Progenitor cell of endocrine pancreas (in vitro differentiated cells): ENCODE measurements around the gene PABPC3. TPM values are rescaled to one million over a fixed set of nuclear protein-coding genes. Genes with fewer than 3 reads are reported as not detected.
A peak's percentile ranks its signal among the peaks of the same experiment; 100 is the strongest.

Source experiments
- DNase-seq: peaks from one replicate; pipeline ENCODE4 v3.0.0; 2021; ENCODE audit warnings: low spot score; ENCODE audit not compliant: unreplicated experiment
- H3K27ac Mint-ChIP-seq: 2 replicates; pipeline ENCODE4 v1.8.0; 2021; ENCODE audit warnings: mild to moderate bottlenecking, moderate library complexity, mixed read lengths
- H3K27me3 Mint-ChIP-seq: 2 replicates; pipeline ENCODE4 v1.8.0; 2021; ENCODE audit warnings: mixed read lengths
- H3K36me3 Mint-ChIP-seq: 2 replicates; pipeline ENCODE4 v1.8.0; 2022; ENCODE audit warnings: mixed read lengths; ENCODE audit not compliant: insufficient read depth
- H3K4me1 Mint-ChIP-seq: 2 replicates; pipeline ENCODE4 v1.8.0; 2021; ENCODE audit warnings: low read depth, mixed read lengths
- H3K4me3 Mint-ChIP-seq: 2 replicates; pipeline ENCODE4 v1.8.0; 2021; ENCODE audit warnings: low read depth, mild to moderate bottlenecking, moderate library complexity, mixed read lengths
- H3K9me3 Mint-ChIP-seq: 2 replicates; pipeline ENCODE4 v1.8.0; 2021; ENCODE audit warnings: low read depth, mixed read lengths
- total RNA-seq: library from RNA; stranded (reverse); gene quantifications from 2 replicates; pipeline ENCODE4 v1.2.1, GENCODE V29; 2021
- TF ChIP-seq, protein P1 (sequence below): fragments of 200-600 bp; sonication (generic); IDR thresholded peaks from one replicate; pipeline ENCODE4 v1.5.0; 2021; ENCODE audit warnings: antibody characterized with exemption, mild to moderate bottlenecking; ENCODE audit not compliant: unreplicated experiment

PABPC3 gene
- total RNA-seq, 1 donor from 2014 or later: 0.26 TPM

DNA sequence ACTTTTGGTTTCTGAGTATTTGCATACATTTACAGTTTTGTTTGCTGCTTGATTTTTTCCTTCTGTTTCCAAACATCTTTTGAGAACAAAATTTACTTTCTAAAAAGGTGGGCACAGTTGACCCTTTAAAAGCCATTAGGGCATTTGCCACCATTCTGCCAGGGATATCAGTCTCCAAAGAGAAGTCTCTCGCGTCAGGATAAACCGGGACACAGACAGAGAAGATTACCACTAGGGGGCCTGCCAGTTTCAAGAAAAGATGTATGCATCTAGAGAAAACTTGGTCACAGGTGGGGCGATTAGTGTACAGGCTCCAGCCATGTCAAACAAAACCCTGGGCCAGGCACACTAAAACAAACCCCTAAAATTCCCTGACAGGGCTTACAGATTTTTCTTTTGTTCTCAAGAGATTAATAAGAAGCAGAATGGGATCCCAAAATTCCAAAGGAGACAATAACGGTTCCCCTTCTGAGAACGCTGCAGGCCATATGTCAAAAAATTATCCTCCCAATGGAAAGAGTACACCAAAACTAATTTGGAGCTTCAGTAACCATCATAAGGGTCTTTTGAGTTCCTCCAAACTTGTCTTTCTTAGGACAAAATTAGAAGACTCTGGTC is 10.7 kb upstream of the PABPC3 start:
- Mint-ChIP-seq H3K27ac (no peak overlapping the region), H3K36me3 (no peaks in the 10 kb centered on the region), H3K9me3 (no peaks in the 10 kb centered on the region), H3K27me3 (peaks cover 9% of the 10 kb centered on the region), H3K4me1 (peaks cover 5% of the 10 kb centered on the region), H3K4me3 (no peak overlapping the region)
- no peak for DNase-seq
- TF ChIP-seq, protein P1, sequence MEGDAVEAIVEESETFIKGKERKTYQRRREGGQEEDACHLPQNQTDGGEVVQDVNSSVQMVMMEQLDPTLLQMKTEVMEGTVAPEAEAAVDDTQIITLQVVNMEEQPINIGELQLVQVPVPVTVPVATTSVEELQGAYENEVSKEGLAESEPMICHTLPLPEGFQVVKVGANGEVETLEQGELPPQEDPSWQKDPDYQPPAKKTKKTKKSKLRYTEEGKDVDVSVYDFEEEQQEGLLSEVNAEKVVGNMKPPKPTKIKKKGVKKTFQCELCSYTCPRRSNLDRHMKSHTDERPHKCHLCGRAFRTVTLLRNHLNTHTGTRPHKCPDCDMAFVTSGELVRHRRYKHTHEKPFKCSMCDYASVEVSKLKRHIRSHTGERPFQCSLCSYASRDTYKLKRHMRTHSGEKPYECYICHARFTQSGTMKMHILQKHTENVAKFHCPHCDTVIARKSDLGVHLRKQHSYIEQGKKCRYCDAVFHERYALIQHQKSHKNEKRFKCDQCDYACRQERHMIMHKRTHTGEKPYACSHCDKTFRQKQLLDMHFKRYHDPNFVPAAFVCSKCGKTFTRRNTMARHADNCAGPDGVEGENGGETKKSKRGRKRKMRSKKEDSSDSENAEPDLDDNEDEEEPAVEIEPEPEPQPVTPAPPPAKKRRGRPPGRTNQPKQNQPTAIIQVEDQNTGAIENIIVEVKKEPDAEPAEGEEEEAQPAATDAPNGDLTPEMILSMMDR: peak; percentile 56

DNA sequence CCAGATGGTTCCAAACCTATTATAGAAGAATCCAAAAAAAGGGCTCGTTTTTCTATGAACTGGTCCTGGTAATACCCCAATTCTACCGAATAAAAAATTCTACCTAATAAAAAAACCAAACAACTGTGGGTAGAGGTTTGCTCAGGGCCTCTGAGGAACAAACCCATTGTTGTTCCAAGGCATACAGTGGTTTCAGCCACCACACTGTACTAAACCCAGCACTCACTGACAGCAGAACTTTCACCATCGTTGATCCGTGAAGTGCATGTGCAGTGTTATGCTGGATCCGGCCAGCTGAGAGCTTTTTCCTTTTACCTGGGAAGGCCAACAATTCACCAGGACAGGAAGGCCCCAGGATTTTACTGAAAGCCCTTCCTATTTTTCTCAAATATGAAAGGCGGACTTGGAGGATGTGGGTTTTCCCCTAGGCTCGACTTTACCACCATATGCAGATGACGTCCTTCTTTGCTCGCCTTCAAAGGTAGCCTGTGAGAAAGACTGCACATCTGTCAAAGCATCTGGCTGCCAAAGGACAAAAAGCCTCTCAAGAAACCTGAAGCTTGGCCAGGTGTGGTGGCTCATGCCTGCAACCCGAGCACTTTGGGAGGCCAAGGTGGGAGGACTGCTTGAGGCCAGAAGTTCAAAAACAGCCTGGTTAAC is 7.2 kb upstream of the PABPC3 start:
- no peak overlapping the region for H3K27ac Mint-ChIP-seq
- TF ChIP-seq, protein P1: no peak
- no peaks in the 10 kb centered on the region for H3K36me3 Mint-ChIP-seq
- peaks cover 11% of the 10 kb centered on the region for H3K27me3 Mint-ChIP-seq
- no peak for DNase-seq
- H3K4me1 Mint-ChIP-seq: peaks cover 4% of the 10 kb centered on the region
- H3K4me3 Mint-ChIP-seq: no peak overlapping the region
- H3K9me3 Mint-ChIP-seq: no peaks in the 10 kb centered on the region

DNA sequence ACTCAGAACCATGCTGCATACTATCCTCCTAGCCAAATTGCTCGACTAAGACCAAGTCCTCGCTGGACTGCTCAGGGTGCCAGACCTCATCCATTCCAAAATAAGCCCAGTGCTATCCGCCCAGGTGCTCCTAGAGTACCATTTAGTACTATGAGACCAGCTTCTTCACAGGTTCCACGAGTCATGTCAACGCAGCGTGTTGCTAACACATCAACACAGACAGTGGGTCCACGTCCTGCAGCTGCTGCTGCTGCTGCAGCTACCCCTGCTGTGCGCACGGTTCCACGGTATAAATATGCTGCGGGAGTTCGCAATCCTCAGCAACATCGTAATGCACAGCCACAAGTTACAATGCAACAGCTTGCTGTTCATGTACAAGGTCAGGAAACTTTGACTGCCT is 1.5 kb downstream of the PABPC3 start:
- TF ChIP-seq, protein P1: no peak

DNA sequence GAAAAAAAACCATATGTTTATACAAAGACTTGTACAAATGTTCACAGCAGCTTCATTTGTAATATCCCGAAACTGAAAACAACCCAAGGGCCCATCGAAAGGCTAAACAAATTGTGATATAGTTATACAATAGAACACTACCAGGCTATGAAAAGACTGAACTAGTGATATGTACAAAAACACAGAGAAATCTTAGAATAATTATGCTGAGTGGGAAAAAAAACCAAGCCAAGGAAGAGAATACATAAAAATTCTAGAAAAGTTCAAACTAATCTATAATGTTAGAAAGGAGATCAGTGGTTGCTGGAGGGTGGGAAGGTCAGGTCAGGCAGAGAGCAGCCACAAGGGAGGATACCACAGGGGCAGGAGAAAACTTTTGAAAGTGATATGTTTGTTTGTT is 7.8 kb downstream of the PABPC3 start:
- H3K36me3 Mint-ChIP-seq: no peaks in the 10 kb centered on the region
- no peak for DNase-seq
- TF ChIP-seq, protein P1: no peak
- H3K27me3 Mint-ChIP-seq: no peaks in the 10 kb centered on the region
- no peaks in the 10 kb centered on the region for H3K9me3 Mint-ChIP-seq
- no peaks in the 10 kb centered on the region for H3K4me1 Mint-ChIP-seq
- peak overlapping the region; percentile 10 for H3K27ac Mint-ChIP-seq
- no peak overlapping the region for H3K4me3 Mint-ChIP-seq

More for the DNA sequence above, 1.5 kb downstream of the PABPC3 start:
- peaks cover 5% of the 10 kb centered on the region for H3K27me3 Mint-ChIP-seq
- no peak overlapping the region for H3K4me3 Mint-ChIP-seq
- DNase-seq: no peak
- H3K9me3 Mint-ChIP-seq: no peaks in the 10 kb centered on the region
- H3K36me3 Mint-ChIP-seq: no peaks in the 10 kb centered on the region
- no peak overlapping the region for H3K27ac Mint-ChIP-seq
- no peaks in the 10 kb centered on the region for H3K4me1 Mint-ChIP-seq

DNA sequence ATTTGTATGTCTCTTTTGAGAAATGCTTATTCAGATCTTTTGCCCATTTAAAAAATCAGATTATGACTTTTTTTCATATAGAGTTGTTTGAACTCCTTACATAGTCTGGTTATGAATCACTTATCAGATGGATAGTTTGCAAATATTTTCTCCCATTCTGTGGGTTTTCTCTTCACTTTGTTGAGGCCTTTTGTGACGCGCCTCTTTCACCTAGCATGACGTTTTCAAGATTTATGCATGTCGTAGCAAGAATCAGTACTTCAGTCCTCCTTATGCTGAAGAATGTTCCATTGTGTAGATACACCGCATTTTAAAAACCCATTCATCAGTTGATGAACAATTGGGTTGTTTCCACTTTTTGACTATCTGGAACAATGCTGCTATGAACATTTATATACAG is 13.4 kb downstream of the PABPC3 start:
- H3K9me3 Mint-ChIP-seq: no peaks in the 10 kb centered on the region
- DNase-seq: no peak
- H3K27me3 Mint-ChIP-seq: no peaks in the 10 kb centered on the region
- TF ChIP-seq, protein P1: no peak
- no peak overlapping the region for H3K27ac Mint-ChIP-seq
- H3K4me3 Mint-ChIP-seq: no peak overlapping the region
- peaks cover 4% of the 10 kb centered on the region for H3K4me1 Mint-ChIP-seq
- H3K36me3 Mint-ChIP-seq: no peaks in the 10 kb centered on the region
